ENCODE data around the gene RGMA.

- no peak for TF ChIP-seq CTCF (conservative IDR thresholded peaks at IDR 0.05)
- no peak for TF ChIP-seq EZH2 (IDR thresholded peaks at IDR 0.05; ENCODE audit: low read depth)
Observed at GRCh38 chr15:93055211-93055610, 33.8 kb downstream of the RGMA start.

Measured in PC-9 (cell line).